Neural progenitor cell (in vitro differentiated cells): ENCODE measurements around the gene SREBF2. TPM values are rescaled to one million over a fixed set of nuclear protein-coding genes. Genes with fewer than 3 reads are reported as not detected.

ENCODE experiments used
- DNase-seq: peaks from one replicate; pipeline ENCODE4 v3.0.0-alpha.2; 2016; ENCODE audit warnings: low spot score
- H2AFZ ChIP-seq: fragments of 200-600 bp; sonication (generic); replicated peaks from 2 replicates; pipeline ENCODE4 v1.6.1; 2016; ENCODE audit warnings: antibody characterized with exemption
- H3F3A ChIP-seq: fragments of 200-600 bp; sonication (generic); 2 replicates; pipeline ENCODE4 v1.6.1; 2016; ENCODE audit warnings: antibody characterized with exemption, low read depth
- H3K27ac ChIP-seq: fragments of 200-600 bp; sonication (generic); 2 replicates; pipeline ENCODE4 v1.5.1; 2016; ENCODE audit warnings: mild to moderate bottlenecking
- H3K27me3 ChIP-seq: fragments of 200-600 bp; sonication (generic); 2 replicates; pipeline ENCODE4 v1.6.1; 2016; ENCODE audit warnings: mild to moderate bottlenecking, moderate library complexity
- H3K36me3 ChIP-seq: fragments of 200-600 bp; sonication (generic); 2 replicates; pipeline ENCODE4 v1.5.1; 2016
- H3K4me1 ChIP-seq: fragments of 200-600 bp; sonication (generic); 2 replicates; pipeline ENCODE4 v1.6.1; 2016; ENCODE audit warnings: mixed run types
- H3K4me2 ChIP-seq: fragments of 200-600 bp; sonication (generic); 2 replicates; pipeline ENCODE4 v1.6.1; 2016
- H3K4me3 ChIP-seq: fragments of 200-600 bp; sonication (generic); 2 replicates; pipeline ENCODE4 v1.5.1; 2016
- H3K79me2 ChIP-seq: fragments of 200-600 bp; sonication (generic); 2 replicates; pipeline ENCODE4 v1.6.1; 2016; ENCODE audit warnings: low read depth
- H3K9ac ChIP-seq: fragments of 200-600 bp; sonication (generic); 2 replicates; pipeline ENCODE4 v1.6.1; 2016
- H3K9me3 ChIP-seq: fragments of 200-600 bp; sonication (generic); 2 replicates; pipeline ENCODE4 v1.5.1; 2016; ENCODE audit warnings: low read depth
- H4K20me1 ChIP-seq: fragments of 200-600 bp; sonication (generic); 2 replicates; pipeline ENCODE4 v1.6.1; 2016; ENCODE audit warnings: low read depth
- H3K27ac Mint-ChIP-seq: 3 replicates; pipeline ENCODE4 v1.8.0; 2021; ENCODE audit warnings: mixed read lengths
- H3K27me3 Mint-ChIP-seq: 2 replicates; pipeline ENCODE4 v1.8.0; 2022; ENCODE audit warnings: low read depth, mild to moderate bottlenecking, inconsistent platforms, moderate library complexity, mixed read lengths; ENCODE audit not compliant: insufficient read depth
- H3K36me3 Mint-ChIP-seq: 3 replicates; pipeline ENCODE4 v1.8.0; 2021; ENCODE audit warnings: mixed read lengths
- H3K4me1 Mint-ChIP-seq: 3 replicates; pipeline ENCODE4 v1.8.0; 2021; ENCODE audit warnings: mixed read lengths
- H3K4me3 Mint-ChIP-seq: 3 replicates; pipeline ENCODE4 v1.8.0; 2021; ENCODE audit warnings: mild to moderate bottlenecking, moderate library complexity, mixed read lengths
- H3K9me3 Mint-ChIP-seq: 3 replicates; pipeline ENCODE4 v1.8.0; 2020; ENCODE audit warnings: mixed read lengths
- EZH2 ChIP-seq: fragments of 200-600 bp; sonication (generic); IDR thresholded peaks from 2 replicates; pipeline ENCODE4 v1.6.1; 2017; ENCODE audit warnings: antibody characterized with exemption, mild to moderate bottlenecking, moderate library complexity
- EZH2phosphoT487 ChIP-seq: fragments of 200-600 bp; sonication (generic); IDR thresholded peaks from 2 replicates; pipeline ENCODE4 v1.6.1; 2017; ENCODE audit warnings: antibody characterized with exemption
- total RNA-seq: library from RNA; depleted of rRNA; stranded (reverse); fragments of >200 nt; gene quantifications from 2 replicates; pipeline ENCODE4 v1.2.3, GENCODE V29; 2015; ENCODE audit warnings: low replicate concordance
- TF ChIP-seq, protein P1 (sequence below): fragments of 200-600 bp; sonication (generic); IDR thresholded peaks from 2 replicates; pipeline ENCODE4 v1.5.1; 2017; ENCODE audit warnings: antibody characterized with exemption, mild to moderate bottlenecking

SREBF2 gene
- total RNA-seq, 1 donor from 2014 or later, result 64.0 TPM

DNA sequence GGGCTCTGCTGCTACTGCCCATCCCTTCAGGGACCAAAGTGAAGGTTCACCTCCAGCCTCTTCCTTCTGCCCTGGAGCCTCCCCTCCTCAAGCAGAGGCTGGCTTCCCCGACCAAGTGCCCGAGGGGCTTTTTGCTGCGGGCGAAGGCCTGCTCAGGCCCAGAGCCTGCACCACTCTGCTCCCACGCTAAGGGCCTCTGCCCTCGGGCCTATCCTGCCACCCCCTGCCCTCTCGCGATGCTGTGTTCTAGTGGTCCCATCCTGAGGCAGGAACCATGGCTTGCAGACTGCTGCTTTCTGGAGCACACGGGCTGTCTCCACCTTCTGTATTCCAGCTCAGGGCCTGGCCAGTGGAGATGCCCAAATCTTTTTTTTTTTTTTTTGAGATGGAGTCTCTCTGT, 102.6 kb downstream of the SREBF2 start:
- Mint-ChIP-seq H3K36me3 (peaks cover 13% of the 10 kb centered on the region), H3K27ac (peak overlapping the region; percentile 53), H3K4me1 (peaks cover 9% of the 10 kb centered on the region), H3K9me3 (no peaks in the 10 kb centered on the region), H3K4me3 (no peak overlapping the region), H3K27me3 (peaks cover 2% of the 10 kb centered on the region)
- H3K9ac ChIP-seq, result no peak overlapping the region
- H3K27ac ChIP-seq, result no peak overlapping the region
- peaks cover 12% of the 10 kb centered on the region for H4K20me1 ChIP-seq
- H3K36me3 ChIP-seq, result no peaks in the 10 kb centered on the region
- peaks cover 8% of the 10 kb centered on the region for H3F3A ChIP-seq
- H3K79me2 ChIP-seq, result peaks cover 6% of the 10 kb centered on the region
- TF ChIP-seq EZH2phosphoT487, result no peak
- TF ChIP-seq, protein P1, sequence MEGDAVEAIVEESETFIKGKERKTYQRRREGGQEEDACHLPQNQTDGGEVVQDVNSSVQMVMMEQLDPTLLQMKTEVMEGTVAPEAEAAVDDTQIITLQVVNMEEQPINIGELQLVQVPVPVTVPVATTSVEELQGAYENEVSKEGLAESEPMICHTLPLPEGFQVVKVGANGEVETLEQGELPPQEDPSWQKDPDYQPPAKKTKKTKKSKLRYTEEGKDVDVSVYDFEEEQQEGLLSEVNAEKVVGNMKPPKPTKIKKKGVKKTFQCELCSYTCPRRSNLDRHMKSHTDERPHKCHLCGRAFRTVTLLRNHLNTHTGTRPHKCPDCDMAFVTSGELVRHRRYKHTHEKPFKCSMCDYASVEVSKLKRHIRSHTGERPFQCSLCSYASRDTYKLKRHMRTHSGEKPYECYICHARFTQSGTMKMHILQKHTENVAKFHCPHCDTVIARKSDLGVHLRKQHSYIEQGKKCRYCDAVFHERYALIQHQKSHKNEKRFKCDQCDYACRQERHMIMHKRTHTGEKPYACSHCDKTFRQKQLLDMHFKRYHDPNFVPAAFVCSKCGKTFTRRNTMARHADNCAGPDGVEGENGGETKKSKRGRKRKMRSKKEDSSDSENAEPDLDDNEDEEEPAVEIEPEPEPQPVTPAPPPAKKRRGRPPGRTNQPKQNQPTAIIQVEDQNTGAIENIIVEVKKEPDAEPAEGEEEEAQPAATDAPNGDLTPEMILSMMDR, result no peak
- TF ChIP-seq EZH2, result no peak
- H3K27me3 ChIP-seq, result no peaks in the 10 kb centered on the region
- no peak overlapping the region for H3K4me2 ChIP-seq
- no peak overlapping the region for H2AFZ ChIP-seq
- no peak overlapping the region for H3K4me3 ChIP-seq
- no peak for DNase-seq
- no peaks in the 10 kb centered on the region for H3K9me3 ChIP-seq
- H3K4me1 ChIP-seq, result no peaks in the 10 kb centered on the region

DNA sequence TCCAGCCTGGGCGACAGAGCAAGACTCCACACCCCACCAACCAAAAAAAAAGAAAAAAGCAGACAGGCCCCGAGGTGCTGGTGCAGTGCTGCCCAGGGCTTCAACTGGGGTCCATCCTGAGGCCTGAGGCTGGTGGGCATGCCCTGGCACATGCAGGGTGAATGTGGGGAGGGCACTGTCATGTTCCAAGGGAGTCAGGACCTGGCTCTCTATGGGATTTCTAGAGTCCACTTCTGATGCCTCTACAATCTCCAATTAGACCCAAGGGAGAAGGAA, 103.9 kb downstream of the SREBF2 start:
- peaks cover 6% of the 10 kb centered on the region for H3K79me2 ChIP-seq
- H4K20me1 ChIP-seq, result peaks cover 17% of the 10 kb centered on the region
- H3K4me1 Mint-ChIP-seq, result peaks cover 11% of the 10 kb centered on the region
- no peak overlapping the region for H3K27ac ChIP-seq
- H3K4me2 ChIP-seq, result no peak overlapping the region
- peaks cover 20% of the 10 kb centered on the region for H3F3A ChIP-seq
- peaks cover 15% of the 10 kb centered on the region for H3K36me3 Mint-ChIP-seq
- no peak overlapping the region for H3K4me3 ChIP-seq
- no peak for DNase-seq
- no peaks in the 10 kb centered on the region for H3K36me3 ChIP-seq
- H3K27me3 ChIP-seq, result no peaks in the 10 kb centered on the region
- TF ChIP-seq EZH2phosphoT487 (no peak), EZH2 (no peak)
- TF ChIP-seq, protein P1, result no peak
- no peaks in the 10 kb centered on the region for H3K27me3 Mint-ChIP-seq
- H3K9me3 ChIP-seq, result no peaks in the 10 kb centered on the region
- H3K9me3 Mint-ChIP-seq, result no peaks in the 10 kb centered on the region
- H2AFZ ChIP-seq, result no peak overlapping the region
- H3K27ac Mint-ChIP-seq, result no peak overlapping the region
- no peak overlapping the region for H3K9ac ChIP-seq
- H3K4me1 ChIP-seq, result no peaks in the 10 kb centered on the region
- H3K4me3 Mint-ChIP-seq, result no peak overlapping the region

DNA sequence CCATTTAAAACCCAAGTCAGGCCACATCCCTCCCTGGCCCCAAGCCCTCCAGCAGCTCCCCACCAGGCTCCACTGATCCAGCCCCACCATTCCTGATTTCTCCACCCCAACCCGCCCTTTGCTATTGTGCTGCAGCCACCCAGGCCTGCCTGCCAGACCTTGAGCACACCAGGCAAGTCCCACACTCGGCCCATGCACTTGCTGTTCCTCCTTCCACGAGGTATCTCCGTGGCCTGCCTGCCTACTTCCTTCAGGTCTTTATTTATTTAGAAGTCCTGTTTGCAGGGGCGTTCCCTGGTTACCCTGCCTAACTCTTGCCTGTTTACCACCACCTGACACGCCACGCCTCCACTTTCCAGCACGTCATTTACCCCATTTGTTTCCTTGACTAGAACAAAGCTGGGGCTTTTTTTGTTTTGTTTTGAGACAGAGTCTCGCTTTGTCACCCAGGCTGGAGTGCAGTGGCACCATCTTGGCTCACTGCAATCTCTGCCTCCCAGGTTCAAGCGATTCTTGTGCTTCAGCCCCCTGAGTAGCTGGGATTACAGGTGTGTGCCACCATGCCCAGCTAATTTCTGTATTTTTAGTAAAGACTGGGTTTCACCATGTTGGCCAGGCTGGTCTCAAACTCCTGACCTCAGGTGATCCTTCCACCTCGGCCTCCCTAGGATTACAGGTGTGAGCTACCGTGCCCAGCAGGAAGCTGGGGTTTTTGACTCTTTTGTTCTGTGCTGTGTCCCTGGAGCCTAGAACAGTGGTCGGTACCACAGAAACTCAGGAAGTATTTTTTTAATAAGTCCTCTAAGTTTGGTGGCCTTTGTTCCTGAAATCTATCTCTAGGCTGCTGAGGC, 107.3 kb downstream of the SREBF2 start:
- Histone ChIP-seq H3K79me2 (peaks cover 8% of the 10 kb centered on the region), H3K36me3 (no peaks in the 10 kb centered on the region), H3K4me2 (no peak overlapping the region), H4K20me1 (peaks cover 19% of the 10 kb centered on the region), H3K4me3 (no peak overlapping the region), H3F3A (peaks cover 32% of the 10 kb centered on the region), H3K9ac (no peak overlapping the region), H3K27ac (no peak overlapping the region), H3K4me1 (no peaks in the 10 kb centered on the region), H3K9me3 (no peaks in the 10 kb centered on the region), H3K27me3 (no peaks in the 10 kb centered on the region), H2AFZ (no peak overlapping the region)
- DNase-seq, result no peak
- Mint-ChIP-seq H3K36me3 (peaks cover 24% of the 10 kb centered on the region), H3K4me3 (no peak overlapping the region), H3K27me3 (no peaks in the 10 kb centered on the region), H3K9me3 (no peaks in the 10 kb centered on the region), H3K27ac (peak overlapping the region; percentile 50), H3K4me1 (peaks cover 15% of the 10 kb centered on the region)
- no peak for TF ChIP-seq EZH2
- TF ChIP-seq, protein P1, result no peak
- TF ChIP-seq EZH2phosphoT487, result no peak
